DND-41 (cell line): ENCODE data around the gene CDKN1B.

Experiments used
- EZH2 ChIP-seq: IDR thresholded peaks from 3 replicates; pipeline ENCODE4 v1.6.1; 2012; ENCODE audit warnings: borderline replicate concordance, low read depth, mild to moderate bottlenecking, moderate library complexity, low read length, inconsistent platforms; ENCODE audit not compliant: severe bottlenecking
- TF ChIP-seq, protein P1 (sequence below): IDR thresholded peaks from 2 replicates; pipeline ENCODE4 v1.5.1; 2012; ENCODE audit warnings: borderline replicate concordance, low read length, moderate library complexity, mild to moderate bottlenecking; ENCODE audit not compliant: poor library complexity, severe bottlenecking; ENCODE audit errors: extremely low read depth

DNA sequence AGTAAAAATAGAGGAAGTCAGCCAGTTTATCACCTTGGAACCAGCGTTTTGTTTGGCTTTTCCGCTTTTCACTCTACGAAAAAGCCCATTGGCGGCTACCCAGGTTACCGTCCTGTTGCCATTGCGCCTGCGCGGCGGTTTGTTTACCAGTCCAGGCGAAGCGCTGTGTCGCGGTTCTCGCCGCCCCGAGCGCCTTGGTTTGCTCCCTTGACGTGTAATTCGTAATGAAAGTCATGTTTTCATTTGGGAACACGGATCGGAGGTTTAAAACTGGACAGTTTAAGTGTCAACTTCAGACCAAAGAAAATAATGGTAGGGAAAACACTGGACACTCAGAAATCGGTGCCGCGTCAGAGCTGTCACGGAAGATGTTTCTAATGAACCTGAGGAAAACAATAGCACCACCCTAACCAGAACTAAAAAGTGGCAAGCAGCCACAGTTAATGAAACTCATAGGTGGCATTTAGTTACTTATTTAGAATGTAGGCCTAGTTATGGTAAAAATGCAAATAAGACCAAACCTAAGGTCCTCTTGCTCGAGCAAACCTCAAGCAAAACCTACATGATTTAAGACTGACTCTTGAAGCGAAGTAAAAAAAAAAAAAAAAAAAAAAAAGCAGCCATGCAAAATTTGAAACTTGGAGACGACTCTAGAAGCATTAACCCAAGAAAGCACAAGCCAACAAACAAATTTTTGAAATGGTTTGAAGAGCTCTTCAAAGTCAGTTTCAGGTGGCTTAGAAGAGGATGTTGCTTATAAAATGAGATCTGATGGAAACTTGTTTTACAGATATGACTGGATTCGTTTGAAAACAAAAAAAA, 20.4 kb upstream of the CDKN1B start:
- TF ChIP-seq, protein P1, sequence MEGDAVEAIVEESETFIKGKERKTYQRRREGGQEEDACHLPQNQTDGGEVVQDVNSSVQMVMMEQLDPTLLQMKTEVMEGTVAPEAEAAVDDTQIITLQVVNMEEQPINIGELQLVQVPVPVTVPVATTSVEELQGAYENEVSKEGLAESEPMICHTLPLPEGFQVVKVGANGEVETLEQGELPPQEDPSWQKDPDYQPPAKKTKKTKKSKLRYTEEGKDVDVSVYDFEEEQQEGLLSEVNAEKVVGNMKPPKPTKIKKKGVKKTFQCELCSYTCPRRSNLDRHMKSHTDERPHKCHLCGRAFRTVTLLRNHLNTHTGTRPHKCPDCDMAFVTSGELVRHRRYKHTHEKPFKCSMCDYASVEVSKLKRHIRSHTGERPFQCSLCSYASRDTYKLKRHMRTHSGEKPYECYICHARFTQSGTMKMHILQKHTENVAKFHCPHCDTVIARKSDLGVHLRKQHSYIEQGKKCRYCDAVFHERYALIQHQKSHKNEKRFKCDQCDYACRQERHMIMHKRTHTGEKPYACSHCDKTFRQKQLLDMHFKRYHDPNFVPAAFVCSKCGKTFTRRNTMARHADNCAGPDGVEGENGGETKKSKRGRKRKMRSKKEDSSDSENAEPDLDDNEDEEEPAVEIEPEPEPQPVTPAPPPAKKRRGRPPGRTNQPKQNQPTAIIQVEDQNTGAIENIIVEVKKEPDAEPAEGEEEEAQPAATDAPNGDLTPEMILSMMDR: no peak
- TF ChIP-seq EZH2: no peak
